OCI-LY7 (cell line): ENCODE measurements around the gene SDHAF2.

Experiments used
- CTCF ChIP-seq: fragments of 200-600 bp; sonication (generic); conservative IDR thresholded peaks from 2 replicates; pipeline ENCODE4 v1.5.1; 2014; ENCODE audit warnings: mild to moderate bottlenecking, antibody characterized with exemption, low read length, moderate library complexity, mixed read lengths
- EZH2phosphoT487 ChIP-seq: fragments of 200-600 bp; sonication (generic); IDR thresholded peaks from 2 replicates; pipeline ENCODE4 v1.6.1; 2018; ENCODE audit warnings: low read depth, borderline replicate concordance, mild to moderate bottlenecking, mixed run types, antibody characterized with exemption, low read length, moderate library complexity, mixed read lengths

- TF ChIP-seq CTCF: peak; percentile 64
- no peak for TF ChIP-seq EZH2phosphoT487
Observed at GRCh38 chr11:61392981-61393595, 36.8 kb upstream of the SDHAF2 start.
